ENCODE data around the gene SCFD2.

GRCh38 chr4:52915191-52915590 is 450.7 kb downstream of the SCFD2 start:
- TF ChIP-seq POLR2A (IDR thresholded peaks at IDR 0.05) (no peak), CTCF (IDR thresholded peaks at IDR 0.05) (no peak)
